HUES64 (cell line): Measurements from ENCODE around the gene FSD1.
"Not testable (repeated sequence)": the region's sequence is repeated elsewhere in the genome, so short reads cannot be mapped to it uniquely, and the experiment has no call there.

Source experiments
- H3K27ac ChIP-seq: 2 replicates; pipeline ENCODE4 v1.7.0; 2013; ENCODE audit warnings: low read depth, low read length, inconsistent platforms
- H3K27me3 ChIP-seq: 2 replicates; pipeline ENCODE4 v1.6.1; 2013; ENCODE audit warnings: mild to moderate bottlenecking, low read length; ENCODE audit not compliant: insufficient read depth
- H3K36me3 ChIP-seq: 2 replicates; pipeline ENCODE4 v1.6.1; 2013; ENCODE audit warnings: mild to moderate bottlenecking, low read length; ENCODE audit not compliant: insufficient read depth
- H3K4me1 ChIP-seq: 2 replicates; pipeline ENCODE4 v1.6.1; 2013; ENCODE audit warnings: mild to moderate bottlenecking, low read length, moderate library complexity; ENCODE audit not compliant: insufficient read depth
- H3K4me3 ChIP-seq: 2 replicates; pipeline ENCODE4 v1.5.1; 2013; ENCODE audit warnings: mild to moderate bottlenecking, low read length, moderate library complexity
- H3K9ac ChIP-seq: 2 replicates; pipeline ENCODE4 v1.6.1; 2013; ENCODE audit warnings: mild to moderate bottlenecking, low read depth, low read length
- H3K9me3 ChIP-seq: 2 replicates; pipeline ENCODE4 v1.6.1; 2013; ENCODE audit warnings: low read depth, low read length; ENCODE audit not compliant: insufficient read depth
- whole genome bisulfite sequencing: fragments of 150-250, 120-280 bp; methylation state at CpG from one replicate; pipeline ENCODE4 v1.1.7; 2013; ENCODE audit warnings: missing lambda C conversion rate; 5-methylcytosine and 5-hydroxymethylcytosine counted together

FSD1 gene

GRCh38 chr19:4272894-4273293 is 31.5 kb upstream of the FSD1 start:
- 80% methylated on average over 10 of the region's 10 CpGs for WGBS
- Histone ChIP-seq H3K4me1 (no peaks in the 10 kb centered on the region), H3K27ac (no peak overlapping the region), H3K36me3 (peaks cover 13% of the 10 kb centered on the region), H3K4me3 (no peak overlapping the region), H3K27me3 (peaks cover 6% of the 10 kb centered on the region), H3K9ac (no peak overlapping the region), H3K9me3 (no peaks in the 10 kb centered on the region)

GRCh38 chr19:4274321-4274686 is 30.1 kb upstream of the FSD1 start:
- H3K27ac ChIP-seq: not testable (repeated sequence)
- 96% methylated on average over 6 of the region's 6 CpGs for WGBS

GRCh38 chr19:4277191-4277696 is 27.2 kb upstream of the FSD1 start:
- Histone ChIP-seq H3K4me1 (no peaks in the 10 kb centered on the region), H3K36me3 (no peaks in the 10 kb centered on the region), H3K9ac (no peak overlapping the region), H3K27ac (no peak overlapping the region), H3K4me3 (no peak overlapping the region), H3K27me3 (peaks cover 44% of the 10 kb centered on the region), H3K9me3 (no peaks in the 10 kb centered on the region)
- 52% methylated on average over 16 of the region's 16 CpGs for WGBS

More at GRCh38 chr19:4274321-4274686, 30.1 kb upstream of the FSD1 start:
- H3K36me3 ChIP-seq, H3K4me3 ChIP-seq, H3K9me3 ChIP-seq, H3K9ac ChIP-seq, H3K4me1 ChIP-seq: not testable (repeated sequence)
- peaks cover 17% of the 10 kb centered on the region for H3K27me3 ChIP-seq

GRCh38 chr19:4278010-4278409 is 26.4 kb upstream of the FSD1 start:
- Histone ChIP-seq H3K4me1 (no peaks in the 10 kb centered on the region), H3K9me3 (no peaks in the 10 kb centered on the region), H3K27ac (no peak overlapping the region), H3K36me3 (no peaks in the 10 kb centered on the region), H3K27me3 (peaks cover 47% of the 10 kb centered on the region), H3K9ac (no peak overlapping the region), H3K4me3 (no peak overlapping the region; the same call in 1 of the 2 replicates)
- 32% methylated on average over 4 of the region's 4 CpGs for WGBS

GRCh38 chr19:4278419-4279266 is 25.8 kb upstream of the FSD1 start, which contains the start of gene SHD:
Gene SHD (plus strand): TSS chr19:4279266. CDS start chr19:4280064, 798 bp downstream.
- WGBS: under 1% methylated on average over 38 of the region's 44 CpGs
- Histone ChIP-seq H3K9ac (peak within 1 kb of the TSS; percentile 31; the same call in 1 of the 2 replicates), H3K36me3 (no peaks in the 10 kb centered on the region), H3K27ac (no peak within 1 kb of the TSS), H3K27me3 (peaks cover 47% of the 10 kb centered on the region), H3K9me3 (no peaks in the 10 kb centered on the region), H3K4me1 (no peaks in the 10 kb centered on the region), H3K4me3 (peak within 1 kb of the TSS; percentile 69)

GRCh38 chr19:4279267-4279529 is 25.2 kb upstream of the FSD1 start:
- H3K4me3 ChIP-seq: peak overlapping the region; percentile 69

GRCh38 chr19:4279530-4280422 is 24.6 kb upstream of the FSD1 start:
- Histone ChIP-seq H3K36me3 (no peaks in the 10 kb centered on the region), H3K9ac (peak overlapping the region; percentile 31; the same call in 1 of the 2 replicates), H3K27me3 (peaks cover 47% of the 10 kb centered on the region), H3K9me3 (no peaks in the 10 kb centered on the region), H3K27ac (no peak overlapping the region), H3K4me3 (peak overlapping the region; percentile 69), H3K4me1 (peaks cover 2% of the 10 kb centered on the region; the same call in 1 of the 2 replicates)
- WGBS: 4% methylated on average over 71 of the region's 71 CpGs

More at GRCh38 chr19:4279267-4279529, 25.2 kb upstream of the FSD1 start:
- Histone ChIP-seq H3K9ac (peak overlapping the region; percentile 31; the same call in 1 of the 2 replicates), H3K36me3 (no peaks in the 10 kb centered on the region), H3K27me3 (peaks cover 47% of the 10 kb centered on the region), H3K9me3 (no peaks in the 10 kb centered on the region), H3K27ac (no peak overlapping the region), H3K4me1 (peaks cover 1% of the 10 kb centered on the region; the same call in 1 of the 2 replicates)
- 1% methylated on average over 30 of the region's 30 CpGs for WGBS

GRCh38 chr19:4284176-4284958 is 20.0 kb upstream of the FSD1 start:
- Histone ChIP-seq H3K36me3 (no peaks in the 10 kb centered on the region), H3K27me3 (peaks cover 29% of the 10 kb centered on the region), H3K4me3 (peak overlapping the region; percentile 40), H3K4me1 (peaks cover 2% of the 10 kb centered on the region; the same call in 1 of the 2 replicates), H3K27ac (no peak overlapping the region), H3K9me3 (no peaks in the 10 kb centered on the region), H3K9ac (no peak overlapping the region)
- WGBS: 50% methylated on average over 18 of the region's 20 CpGs

- Histone ChIP-seq H3K36me3 (no peaks in the 10 kb centered on the region), H3K4me3 (peak overlapping the region; percentile 27; the same call in 1 of the 2 replicates), H3K9me3 (no peaks in the 10 kb centered on the region), H3K27ac (no peak overlapping the region), H3K4me1 (peaks cover 2% of the 10 kb centered on the region; the same call in 1 of the 2 replicates), H3K27me3 (peaks cover 23% of the 10 kb centered on the region), H3K9ac (no peak overlapping the region)
- 79% methylated on average over 6 of the region's 6 CpGs for WGBS
Measured at GRCh38 chr19:4284974-4285373, 19.4 kb upstream of the FSD1 start.

GRCh38 chr19:4286141-4286540 is 18.3 kb upstream of the FSD1 start:
- WGBS: 97% methylated on average over 4 of the region's 4 CpGs

More at GRCh38 chr19:4286141-4286540, 18.3 kb upstream of the FSD1 start:
- not testable (repeated sequence) for H3K9ac ChIP-seq, H3K9me3 ChIP-seq, H3K4me3 ChIP-seq, H3K27ac ChIP-seq, H3K4me1 ChIP-seq, H3K36me3 ChIP-seq
- peaks cover 11% of the 10 kb centered on the region for H3K27me3 ChIP-seq
